Measurements from ENCODE around the gene PAK4.

DNA sequence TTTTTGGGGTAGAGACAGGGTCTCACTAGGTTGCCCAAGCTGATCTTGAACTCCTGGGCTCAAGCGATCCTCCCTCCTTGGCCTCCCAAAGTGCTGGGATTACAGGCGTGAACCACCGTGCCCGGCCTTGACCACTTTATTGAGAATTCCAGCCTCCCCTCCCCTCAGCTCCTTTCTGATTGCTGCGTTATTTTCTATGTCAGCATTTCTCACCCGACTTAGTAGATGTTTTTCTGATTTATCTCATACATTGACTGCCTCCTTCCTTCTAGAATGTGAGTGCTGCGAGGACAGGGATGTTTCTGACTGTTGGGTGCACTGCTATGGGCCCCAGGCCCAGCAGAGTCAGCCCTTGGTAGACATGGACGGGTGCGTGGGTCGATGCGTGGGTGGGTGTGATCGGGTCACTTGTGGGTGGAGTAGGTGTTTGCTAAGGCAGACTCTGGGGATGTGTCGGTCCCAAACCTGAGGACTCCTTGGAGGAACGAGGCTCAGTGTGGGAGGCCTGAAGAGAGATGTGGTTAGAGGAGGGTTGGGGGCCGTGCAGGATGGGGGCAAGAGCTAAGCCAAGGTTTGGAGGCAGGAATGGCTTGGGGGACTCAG lies 37.0 kb downstream of the PAK4 start:
- TF ChIP-seq, protein P1, sequence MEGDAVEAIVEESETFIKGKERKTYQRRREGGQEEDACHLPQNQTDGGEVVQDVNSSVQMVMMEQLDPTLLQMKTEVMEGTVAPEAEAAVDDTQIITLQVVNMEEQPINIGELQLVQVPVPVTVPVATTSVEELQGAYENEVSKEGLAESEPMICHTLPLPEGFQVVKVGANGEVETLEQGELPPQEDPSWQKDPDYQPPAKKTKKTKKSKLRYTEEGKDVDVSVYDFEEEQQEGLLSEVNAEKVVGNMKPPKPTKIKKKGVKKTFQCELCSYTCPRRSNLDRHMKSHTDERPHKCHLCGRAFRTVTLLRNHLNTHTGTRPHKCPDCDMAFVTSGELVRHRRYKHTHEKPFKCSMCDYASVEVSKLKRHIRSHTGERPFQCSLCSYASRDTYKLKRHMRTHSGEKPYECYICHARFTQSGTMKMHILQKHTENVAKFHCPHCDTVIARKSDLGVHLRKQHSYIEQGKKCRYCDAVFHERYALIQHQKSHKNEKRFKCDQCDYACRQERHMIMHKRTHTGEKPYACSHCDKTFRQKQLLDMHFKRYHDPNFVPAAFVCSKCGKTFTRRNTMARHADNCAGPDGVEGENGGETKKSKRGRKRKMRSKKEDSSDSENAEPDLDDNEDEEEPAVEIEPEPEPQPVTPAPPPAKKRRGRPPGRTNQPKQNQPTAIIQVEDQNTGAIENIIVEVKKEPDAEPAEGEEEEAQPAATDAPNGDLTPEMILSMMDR (IDR thresholded peaks at IDR 0.05) = no peak
- TF ChIP-seq POLR2A (IDR thresholded peaks at IDR 0.05) = no peak
- no peak for TF ChIP-seq POLR2AphosphoS5 (IDR thresholded peaks at IDR 0.05)
- TF ChIP-seq EP300 (IDR thresholded peaks at IDR 0.05) = no peak
